ENCODE measurements around the gene PLCL1.

- TF ChIP-seq, protein P1, sequence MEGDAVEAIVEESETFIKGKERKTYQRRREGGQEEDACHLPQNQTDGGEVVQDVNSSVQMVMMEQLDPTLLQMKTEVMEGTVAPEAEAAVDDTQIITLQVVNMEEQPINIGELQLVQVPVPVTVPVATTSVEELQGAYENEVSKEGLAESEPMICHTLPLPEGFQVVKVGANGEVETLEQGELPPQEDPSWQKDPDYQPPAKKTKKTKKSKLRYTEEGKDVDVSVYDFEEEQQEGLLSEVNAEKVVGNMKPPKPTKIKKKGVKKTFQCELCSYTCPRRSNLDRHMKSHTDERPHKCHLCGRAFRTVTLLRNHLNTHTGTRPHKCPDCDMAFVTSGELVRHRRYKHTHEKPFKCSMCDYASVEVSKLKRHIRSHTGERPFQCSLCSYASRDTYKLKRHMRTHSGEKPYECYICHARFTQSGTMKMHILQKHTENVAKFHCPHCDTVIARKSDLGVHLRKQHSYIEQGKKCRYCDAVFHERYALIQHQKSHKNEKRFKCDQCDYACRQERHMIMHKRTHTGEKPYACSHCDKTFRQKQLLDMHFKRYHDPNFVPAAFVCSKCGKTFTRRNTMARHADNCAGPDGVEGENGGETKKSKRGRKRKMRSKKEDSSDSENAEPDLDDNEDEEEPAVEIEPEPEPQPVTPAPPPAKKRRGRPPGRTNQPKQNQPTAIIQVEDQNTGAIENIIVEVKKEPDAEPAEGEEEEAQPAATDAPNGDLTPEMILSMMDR (IDR thresholded peaks at IDR 0.05), result no peak
- TF ChIP-seq ZFX (IDR thresholded peaks at IDR 0.05; ENCODE audit: borderline replicate concordance), result no peak
Observed at GRCh38 chr2:197891897-197892442, 87.6 kb downstream of the PLCL1 start.

Measured in 22Rv1 (cell line).